ENCODE results near the gene TP53BP1. TPM values are rescaled to one million over a fixed set of nuclear protein-coding genes. Genes with fewer than 3 reads are reported as not detected.

Gene TP53BP1
- total and polyA plus RNA-seq, 2 of the 13 experiments (the other 11 are each of a cell fraction or from before 2014, with no cell fraction given): 17.1 to 17.4 TPM

GRCh38 chr15:43383070-43383469 is 109.9 kb downstream of the TP53BP1 start:
- Histone ChIP-seq H3K9ac (ENCODE audit: insufficient read depth, low read depth, low read length) (no peak overlapping the region), H2AFZ (ENCODE audit: low read length) (no peak overlapping the region), H3K4me3 (replicated peaks in 1 of 3; ENCODE audit: insufficient read depth in 1 of 3, low read depth in 2 of 3, low read length in 3 of 3) (no peak overlapping the region), H3K4me2 (ENCODE audit: low read depth, low read length) (no peak overlapping the region), H3K79me2 (ENCODE audit: insufficient read depth, low read length) (no peaks in the 10 kb centered on the region), H3K4me1 (ENCODE audit: insufficient read depth, low read length) (no peaks in the 10 kb centered on the region), H3K27me3 (ENCODE audit: control insufficient read depth in 1 of 2, insufficient read depth in 2 of 2, low read length in 2 of 2) (no peaks in the 10 kb centered on the region), H3K27ac (ENCODE audit: extremely low read length, insufficient read depth, low read length) (no peak overlapping the region), H3K36me3 (replicated peaks in 1 of 2; ENCODE audit: control insufficient read depth in 1 of 2, insufficient read depth in 2 of 2, low read length in 2 of 2) (peaks cover 15 to 74% of the 10 kb centered on the region in 2 experiments; a peak in 4 of 5 replicates), H3K9me3 (ENCODE audit: low read length) (no peaks in the 10 kb centered on the region), H4K20me1 (ENCODE audit: insufficient read depth, low read length) (no peaks in the 10 kb centered on the region)
- FAIRE-seq: no peak
- 88% methylated on average over 2 of the region's 2 CpGs for WGBS (ENCODE audit: low lambda C conversion rate)
- intact Hi-C loops (cut with micrococcal nuclease; ENCODE audit: unreplicated experiment) (no loop called here), in situ Hi-C loops (cut with HindIII; ENCODE audit: extremely low pct_ligation_motif_present, low pct_unique_long_range_greater_than_20kb) (no loop called here)
- TF ChIP-seq ZBTB25 (CRISPR knock-in tag; IDR thresholded peaks at IDR 0.05) (no peak), NFE2L2 (IDR thresholded peaks at IDR 0.05; ENCODE audit: low read length) (peak; percentile 49; the same call in 1 of the 2 replicates), ZBTB20 (CRISPR knock-in tag; IDR thresholded peaks at IDR 0.05; ENCODE audit: borderline replicate concordance, low read depth) (no peak), IRF2 (CRISPR knock-in tag; IDR thresholded peaks at IDR 0.05) (no peak)
- DNase-seq (ENCODE audit: low spot score): no peak
- no TSS peak for BruUV-seq (replicated peaks)
- no peak for ATAC-seq
- POLR2A ChIA-PET: no interaction called here
- CTCF ChIA-PET (ENCODE audit: low intra/inter-chr PET ratio, low total read pairs): no interaction called here

GRCh38 chr15:43382310-43382709 is 110.6 kb downstream of the TP53BP1 start:
- ChIA-PET CTCF (ENCODE audit: low intra/inter-chr PET ratio, low total read pairs) (no interaction called here), POLR2A (no interaction called here)
- no peaks in the 10 kb centered on the region for H3K9me3 ChIP-seq (ENCODE audit: low read length)
- H3K4me3 ChIP-seq (replicated peaks in 1 of 3; ENCODE audit: insufficient read depth in 1 of 3, low read depth in 2 of 3, low read length in 3 of 3): no peak overlapping the region
- 98% methylated on average over 4 of the region's 4 CpGs for WGBS (ENCODE audit: low lambda C conversion rate)
- ATAC-seq (no peak), FAIRE-seq (no peak), DNase-seq (ENCODE audit: low spot score) (no peak)
- H4K20me1 ChIP-seq (ENCODE audit: insufficient read depth, low read length): no peaks in the 10 kb centered on the region
- no peaks in the 10 kb centered on the region for H3K4me1 ChIP-seq (ENCODE audit: insufficient read depth, low read length)
- intact Hi-C loops (cut with micrococcal nuclease; ENCODE audit: unreplicated experiment): no loop called here
- in situ Hi-C loops (cut with HindIII; ENCODE audit: extremely low pct_ligation_motif_present, low pct_unique_long_range_greater_than_20kb): no loop called here
- no peak overlapping the region for H2AFZ ChIP-seq (ENCODE audit: low read length)
- no peaks in the 10 kb centered on the region for H3K79me2 ChIP-seq (ENCODE audit: insufficient read depth, low read length)
- H3K27ac ChIP-seq (ENCODE audit: extremely low read length, insufficient read depth, low read length): no peak overlapping the region
- H3K9ac ChIP-seq (ENCODE audit: insufficient read depth, low read depth, low read length): no peak overlapping the region
- H3K27me3 ChIP-seq (ENCODE audit: control insufficient read depth in 1 of 2, insufficient read depth in 2 of 2, low read length in 2 of 2): no peaks in the 10 kb centered on the region
- peaks cover 15 to 75% of the 10 kb centered on the region in 2 experiments; a peak in 4 of 5 replicates for H3K36me3 ChIP-seq (replicated peaks in 1 of 2; ENCODE audit: control insufficient read depth in 1 of 2, insufficient read depth in 2 of 2, low read length in 2 of 2)
- H3K4me2 ChIP-seq (ENCODE audit: low read depth, low read length): no peak overlapping the region
- no TSS peak for BruUV-seq (replicated peaks)
- TF ChIP-seq SRSF4 (IDR thresholded peaks at IDR 0.05; ENCODE audit: low read depth, low read length, poor library complexity, severe bottlenecking): no peak
- no peak for TF ChIP-seq CCDC6 (CRISPR knock-in tag; IDR thresholded peaks at IDR 0.05)
- no peak for TF ChIP-seq ZNF280D (CRISPR knock-in tag; IDR thresholded peaks at IDR 0.05)
- no peak for TF ChIP-seq MTA3 (CRISPR knock-in tag; IDR thresholded peaks at IDR 0.05)
- TF ChIP-seq KAT2B (IDR thresholded peaks at IDR 0.05; ENCODE audit: borderline replicate concordance, low read depth, low read length): no peak
- TF ChIP-seq ZNF800 (CRISPR knock-in tag; IDR thresholded peaks at IDR 0.05): no peak
- TF ChIP-seq PAWR (CRISPR knock-in tag; IDR thresholded peaks at IDR 0.05; ENCODE audit: borderline replicate concordance): no peak

Measured in HepG2 (cell line).